Muscle layer of colon (tissue), 2 donors: Measurements from ENCODE around the gene HBB.

ENCODE experiments used
- H3K27ac ChIP-seq: one replicate; pipeline ENCODE4 v1.7.0; 2013; ENCODE audit warnings: low read depth, mild to moderate bottlenecking, low read length, moderate library complexity
- H3K27me3 ChIP-seq, 2 donors: one replicate each; pipeline ENCODE4 v1.7.0; 2013; ENCODE audit warnings: low read length in 2 of 2, mild to moderate bottlenecking in 2 of 2; ENCODE audit not compliant: insufficient read depth in 2 of 2, control insufficient read depth in 1 of 2
- H3K36me3 ChIP-seq: one replicate; pipeline ENCODE4 v1.7.0; 2013; ENCODE audit warnings: mild to moderate bottlenecking, low read length; ENCODE audit not compliant: insufficient read depth
- H3K4me1 ChIP-seq: one replicate; pipeline ENCODE4 v1.7.0; 2013; ENCODE audit warnings: mild to moderate bottlenecking, low read length; ENCODE audit not compliant: insufficient read depth
- H3K4me3 ChIP-seq, 2 donors: one replicate each; pipeline ENCODE4 v1.7.0; 2013; ENCODE audit warnings: low read length in 2 of 2, low read depth in 1 of 2, mild to moderate bottlenecking in 1 of 2, moderate library complexity in 1 of 2
- H3K9ac ChIP-seq: one replicate; pipeline ENCODE4 v1.7.0; 2013; ENCODE audit warnings: low read length
- H3K9me3 ChIP-seq: one replicate; pipeline ENCODE4 v1.7.0; 2013; ENCODE audit warnings: mild to moderate bottlenecking, low read length
- donor health status: abdominal sarcoma.
- donor health status: Adenocarcinoma of cecum.

The HBB gene

DNA sequence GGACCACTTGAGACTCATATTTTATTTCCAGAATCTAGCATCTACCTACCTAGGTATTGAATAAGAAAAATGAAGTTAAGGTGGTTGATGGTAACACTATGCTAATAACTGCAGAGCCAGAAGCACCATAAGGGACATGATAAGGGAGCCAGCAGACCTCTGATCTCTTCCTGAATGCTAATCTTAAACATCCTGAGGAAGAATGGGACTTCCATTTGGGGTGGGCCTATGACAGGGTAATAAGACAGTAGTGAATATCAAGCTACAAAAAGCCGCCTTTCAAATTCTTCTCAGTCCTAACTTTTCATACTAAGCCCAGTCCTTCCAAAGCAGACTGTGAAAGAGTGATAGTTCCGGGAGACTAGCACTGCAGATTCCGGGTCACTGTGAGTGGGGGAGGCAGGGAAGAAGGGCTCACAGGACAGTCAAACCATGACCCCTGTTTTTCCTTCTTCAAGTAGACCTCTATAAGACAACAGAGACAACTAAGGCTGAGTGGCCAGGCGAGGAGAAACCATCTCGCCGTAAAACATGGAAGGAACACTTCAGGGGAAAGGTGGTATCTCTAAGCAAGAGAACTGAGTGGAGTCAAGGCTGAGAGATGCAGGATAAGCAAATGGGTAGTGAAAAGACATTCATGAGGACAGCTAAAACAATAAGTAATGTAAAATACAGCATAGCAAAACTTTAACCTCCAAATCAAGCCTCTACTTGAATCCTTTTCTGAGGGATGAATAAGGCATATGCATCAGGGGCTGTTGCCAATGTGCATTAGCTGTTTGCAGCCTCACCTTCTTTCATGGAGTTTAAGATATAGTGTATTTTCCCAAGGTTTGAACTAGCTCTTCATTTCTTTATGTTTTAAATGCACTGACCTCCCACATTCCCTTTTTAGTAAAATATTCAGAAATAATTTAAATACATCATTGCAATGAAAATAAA is 2.1 kb downstream of the HBB start:
- Histone ChIP-seq H3K27ac (no peak overlapping the region), H3K9ac (no peak overlapping the region), H3K36me3 (no peaks in the 10 kb centered on the region), H3K9me3 (no peaks in the 10 kb centered on the region), H3K27me3 (no peaks in the 10 kb centered on the region), H3K4me3 (no peak overlapping the region), H3K4me1 (no peaks in the 10 kb centered on the region)

DNA sequence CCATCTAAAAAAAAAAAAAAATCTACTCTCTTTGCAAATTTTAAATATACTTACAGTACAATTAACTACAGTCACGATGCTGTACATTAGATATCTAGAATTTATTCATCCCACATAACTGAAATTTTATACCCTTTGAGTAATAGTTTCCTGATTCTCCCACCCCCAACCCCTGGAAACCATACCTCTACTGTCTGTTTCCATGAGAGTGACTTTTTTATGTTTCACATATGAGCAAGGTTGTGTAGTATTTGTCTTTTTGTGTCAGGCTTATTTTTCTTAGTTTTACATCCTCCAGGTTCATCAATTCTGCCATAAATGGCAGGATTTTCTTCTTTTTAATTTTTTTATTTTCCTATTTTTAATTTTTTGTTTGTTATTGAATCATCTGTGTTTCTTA is 3.2 kb downstream of the HBB start:
- no peak overlapping the region for H3K4me3 ChIP-seq
- no peak overlapping the region for H3K27ac ChIP-seq
- no peaks in the 10 kb centered on the region for H3K36me3 ChIP-seq
- no peak overlapping the region for H3K9ac ChIP-seq
- H3K27me3 ChIP-seq: no peaks in the 10 kb centered on the region
- no peaks in the 10 kb centered on the region for H3K9me3 ChIP-seq
- no peaks in the 10 kb centered on the region for H3K4me1 ChIP-seq

DNA sequence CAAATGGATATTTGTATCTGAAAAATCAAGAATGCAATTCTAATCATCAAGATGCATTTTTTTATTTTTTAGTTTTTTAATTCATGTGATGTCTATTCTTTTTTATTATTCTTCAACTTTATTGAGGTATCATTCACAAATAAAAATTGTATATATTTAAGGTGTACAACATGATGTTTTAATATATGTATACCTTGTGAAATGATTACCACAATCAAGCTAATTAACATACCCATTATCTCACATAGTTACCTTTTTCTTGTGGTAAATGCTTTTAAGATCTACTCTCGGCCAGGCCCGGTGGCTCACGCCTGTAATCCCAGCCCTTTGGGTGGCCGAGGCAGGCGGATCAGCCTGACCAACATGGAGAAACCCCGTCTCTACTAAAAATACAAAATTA is 3.7 kb downstream of the HBB start:
- no peaks in the 10 kb centered on the region for H3K36me3 ChIP-seq
- no peaks in the 10 kb centered on the region for H3K9me3 ChIP-seq
- H3K27ac ChIP-seq: no peak overlapping the region
- no peak overlapping the region for H3K4me3 ChIP-seq
- no peaks in the 10 kb centered on the region for H3K4me1 ChIP-seq
- no peak overlapping the region for H3K9ac ChIP-seq
- no peaks in the 10 kb centered on the region for H3K27me3 ChIP-seq

DNA sequence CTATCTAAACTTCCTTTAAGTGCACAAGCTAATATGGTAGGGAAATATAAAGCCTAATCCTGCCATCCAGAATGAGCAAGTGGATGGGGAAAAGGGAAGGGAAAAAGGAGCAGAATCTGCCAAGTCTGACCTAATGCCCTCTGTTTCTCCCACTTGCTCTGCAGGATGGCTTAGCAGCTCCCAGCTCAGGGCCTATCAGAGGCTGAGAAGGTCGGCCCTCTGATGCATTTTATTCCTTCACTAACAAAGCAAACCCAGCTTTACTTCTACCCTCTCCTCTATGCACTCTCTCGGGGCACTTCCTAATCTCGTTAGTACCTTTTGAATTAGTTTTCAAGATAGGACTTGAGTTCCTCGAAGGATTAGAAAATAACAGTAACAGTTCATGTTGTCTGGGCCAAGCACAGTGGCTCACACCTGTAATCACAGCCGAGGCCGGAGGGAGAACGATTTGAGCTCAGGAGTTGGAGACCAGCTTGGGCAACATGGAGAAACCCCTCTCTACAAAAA is 16.4 kb downstream of the HBB start:
- H3K9me3 ChIP-seq: no peaks in the 10 kb centered on the region
- no peaks in the 10 kb centered on the region for H3K4me1 ChIP-seq
- H3K36me3 ChIP-seq: no peaks in the 10 kb centered on the region
- no peak overlapping the region for H3K4me3 ChIP-seq
- H3K9ac ChIP-seq: no peak overlapping the region
- no peak overlapping the region for H3K27ac ChIP-seq
- H3K27me3 ChIP-seq: no peaks in the 10 kb centered on the region

DNA sequence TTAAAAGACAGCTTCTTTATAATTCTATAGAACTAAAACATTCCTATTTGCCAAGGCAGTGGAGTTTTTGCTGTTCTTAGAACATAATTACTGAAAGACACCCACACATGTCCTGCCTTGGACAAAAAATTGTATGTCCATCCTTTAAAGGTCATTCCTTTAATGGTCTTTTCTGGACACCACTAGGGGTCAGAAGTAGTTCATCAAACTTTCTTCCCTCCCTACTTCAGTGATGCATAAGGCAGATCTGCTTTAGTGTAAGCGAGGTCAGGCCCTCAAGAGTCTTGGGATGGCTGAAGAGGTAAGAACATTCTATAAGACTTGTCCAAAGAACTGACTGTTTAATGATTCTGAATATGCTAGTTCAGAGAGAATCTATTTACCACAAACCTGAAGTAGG is 22.1 kb downstream of the HBB start:
- Histone ChIP-seq H3K4me3 (no peak overlapping the region), H3K27ac (no peak overlapping the region), H3K4me1 (no peaks in the 10 kb centered on the region), H3K9me3 (no peaks in the 10 kb centered on the region), H3K36me3 (no peaks in the 10 kb centered on the region), H3K27me3 (no peaks in the 10 kb centered on the region), H3K9ac (no peak overlapping the region)

DNA sequence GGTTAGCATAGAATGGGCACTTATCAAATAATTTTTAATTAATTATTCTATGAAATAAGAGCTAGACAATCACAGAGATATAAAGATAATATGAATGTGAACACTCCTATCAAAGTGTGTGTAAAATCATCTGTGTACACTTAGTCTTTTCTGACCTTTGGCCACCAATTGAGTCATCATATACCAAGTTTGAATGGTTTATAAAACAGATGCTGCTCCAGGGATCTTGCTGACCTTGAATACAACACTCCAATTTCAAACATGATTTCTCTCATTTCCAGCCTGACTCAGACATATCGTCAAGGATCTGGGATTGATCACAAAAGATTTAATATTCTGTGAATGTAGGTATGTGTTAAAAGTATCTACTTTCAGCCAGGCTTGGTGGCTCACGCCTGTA is 23.5 kb downstream of the HBB start:
- Histone ChIP-seq H3K4me1 (no peaks in the 10 kb centered on the region), H3K9ac (no peak overlapping the region), H3K4me3 (no peak overlapping the region), H3K27ac (no peak overlapping the region), H3K9me3 (no peaks in the 10 kb centered on the region), H3K27me3 (no peaks in the 10 kb centered on the region), H3K36me3 (no peaks in the 10 kb centered on the region)

DNA sequence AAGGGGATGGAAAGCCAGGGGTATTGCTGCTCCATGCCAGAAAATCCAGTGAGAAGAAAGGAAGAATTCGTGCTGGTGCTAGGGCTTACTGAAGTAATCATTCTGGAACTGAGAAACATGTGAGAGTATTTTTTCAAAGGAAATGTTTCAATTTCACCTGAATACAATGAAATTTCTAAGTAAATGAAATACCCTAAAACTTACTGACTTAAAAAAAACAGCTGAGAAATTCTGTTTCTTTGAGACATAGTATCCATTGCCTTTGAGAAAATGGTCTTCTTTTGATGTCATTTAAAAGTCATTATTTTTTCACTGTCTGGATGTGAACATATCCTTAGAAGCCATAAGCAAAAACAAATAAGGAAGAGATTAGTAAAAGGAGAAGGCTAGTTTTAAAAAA is 26.3 kb downstream of the HBB start, which contains the start of gene OR51V1:
OR51V1 (minus strand) TSS at position 101 of the 400 bp plus-strand sequence; CDS start at position 101, 0 bp downstream.
- Histone ChIP-seq H3K27ac (no peak within 1 kb of the TSS), H3K36me3 (no peaks in the 10 kb centered on the region), H3K4me1 (no peaks in the 10 kb centered on the region), H3K9ac (no peak within 1 kb of the TSS), H3K9me3 (no peaks in the 10 kb centered on the region), H3K27me3 (no peaks in the 10 kb centered on the region), H3K4me3 (no peak within 1 kb of the TSS)

DNA sequence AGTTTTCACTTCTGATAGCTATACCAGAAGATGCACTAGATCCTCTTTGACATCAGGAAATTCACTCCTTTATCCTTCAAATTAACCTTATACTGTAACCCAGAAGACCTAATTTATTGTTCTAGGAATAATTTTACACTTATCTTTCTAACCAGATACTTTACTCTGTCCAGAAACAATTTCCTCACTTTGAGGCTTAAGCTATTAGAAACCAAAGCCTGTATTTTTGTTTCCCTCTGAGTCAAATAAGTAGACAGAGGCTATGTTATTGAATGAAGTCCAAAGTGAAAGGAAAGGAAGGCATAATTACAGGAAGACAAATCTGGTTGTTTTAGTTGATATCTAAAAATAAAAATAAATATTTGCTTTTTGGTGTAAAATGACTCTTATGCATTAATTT is 28.6 kb downstream of the HBB start:
- Histone ChIP-seq H3K9me3 (no peaks in the 10 kb centered on the region), H3K36me3 (no peaks in the 10 kb centered on the region), H3K4me1 (no peaks in the 10 kb centered on the region), H3K27ac (no peak overlapping the region), H3K4me3 (no peak overlapping the region), H3K27me3 (no peaks in the 10 kb centered on the region), H3K9ac (no peak overlapping the region)

DNA sequence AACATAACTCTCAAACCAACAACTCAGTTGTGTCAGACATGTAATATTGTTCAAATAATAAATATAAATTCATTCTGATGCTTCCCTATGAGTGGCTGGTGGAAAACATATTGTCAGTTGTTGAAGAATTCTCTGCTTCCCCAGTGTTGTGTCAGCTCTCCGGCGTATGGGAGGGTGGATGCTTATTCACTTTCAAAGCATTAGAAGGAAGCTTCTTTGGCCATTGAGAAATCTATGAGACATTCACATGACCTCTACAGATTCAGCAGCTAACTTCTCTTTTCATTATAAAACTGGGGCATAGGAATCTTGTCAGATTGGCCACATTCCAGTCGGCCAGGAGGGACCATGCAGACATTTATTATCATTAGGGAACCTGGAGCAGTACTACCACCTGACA is 29.3 kb downstream of the HBB start:
- Histone ChIP-seq H3K4me3 (no peak overlapping the region), H3K36me3 (no peaks in the 10 kb centered on the region), H3K27me3 (no peaks in the 10 kb centered on the region), H3K9me3 (no peaks in the 10 kb centered on the region), H3K9ac (no peak overlapping the region), H3K4me1 (no peaks in the 10 kb centered on the region), H3K27ac (no peak overlapping the region)

DNA sequence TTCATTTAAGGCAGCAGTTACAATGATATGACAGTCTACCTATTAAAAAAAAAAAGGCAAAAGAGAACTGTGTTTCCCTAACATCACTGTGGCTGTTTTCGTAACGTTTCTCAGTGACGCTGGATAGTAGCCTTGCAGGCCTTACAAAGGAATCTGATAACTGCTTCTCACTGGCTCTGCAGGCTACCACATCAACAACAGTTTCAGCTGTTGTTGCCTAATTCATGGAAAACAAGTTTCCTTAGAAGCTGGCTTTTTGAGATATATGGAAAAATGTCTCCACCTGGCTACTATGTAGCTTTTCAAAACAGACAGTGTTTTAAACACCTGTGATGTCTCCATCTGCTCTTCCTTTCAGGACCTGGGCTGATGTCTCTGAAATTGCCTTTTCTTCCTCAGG is 30.1 kb downstream of the HBB start:
- no peak overlapping the region for H3K9ac ChIP-seq
- H3K36me3 ChIP-seq: no peaks in the 10 kb centered on the region
- H3K9me3 ChIP-seq: no peaks in the 10 kb centered on the region
- no peaks in the 10 kb centered on the region for H3K4me1 ChIP-seq
- no peak overlapping the region for H3K27ac ChIP-seq
- no peak overlapping the region for H3K4me3 ChIP-seq
- no peaks in the 10 kb centered on the region for H3K27me3 ChIP-seq

DNA sequence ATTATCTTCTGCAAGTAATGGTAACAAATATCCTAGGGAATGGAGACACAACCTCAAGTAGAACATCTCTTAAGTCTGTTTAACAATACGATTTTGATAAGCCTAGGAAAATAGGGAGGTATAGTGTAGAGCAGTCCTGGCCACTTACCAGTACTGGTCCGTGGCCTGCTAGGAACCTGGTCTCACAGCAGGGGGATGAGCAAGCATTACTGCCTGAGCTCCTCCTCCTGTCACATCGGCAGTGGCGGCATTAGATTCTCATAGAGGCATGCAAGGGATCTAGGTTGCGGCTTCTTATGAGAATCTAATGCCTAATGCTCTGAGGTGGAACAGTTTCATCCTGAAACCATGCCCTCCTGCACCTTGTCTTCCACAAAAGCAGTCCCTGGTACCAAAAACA is 30.8 kb downstream of the HBB start:
- Histone ChIP-seq H3K36me3 (no peaks in the 10 kb centered on the region), H3K4me1 (no peaks in the 10 kb centered on the region), H3K27me3 (no peaks in the 10 kb centered on the region), H3K27ac (no peak overlapping the region), H3K9me3 (no peaks in the 10 kb centered on the region), H3K9ac (no peak overlapping the region), H3K4me3 (no peak overlapping the region)

DNA sequence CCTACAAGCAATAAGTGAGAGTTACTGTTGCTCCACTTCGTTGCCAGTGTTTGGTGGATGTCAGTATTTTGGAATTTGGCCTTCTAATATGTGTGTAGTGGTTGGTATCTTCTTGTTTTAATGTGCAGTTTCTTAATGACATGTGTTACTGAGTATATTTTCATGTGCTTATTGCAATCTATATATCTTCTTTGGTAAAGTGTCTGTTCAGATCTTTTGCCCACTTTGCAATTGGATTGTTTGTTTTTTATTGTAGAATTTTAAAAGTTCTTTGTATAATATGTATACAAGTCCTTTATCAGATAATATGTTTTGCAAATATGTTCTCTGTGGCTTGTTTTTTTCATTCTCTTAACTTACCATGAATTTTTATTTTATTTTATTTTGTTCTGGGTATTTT is 34.1 kb downstream of the HBB start:
- H3K27me3 ChIP-seq: no peaks in the 10 kb centered on the region
- H3K9me3 ChIP-seq: no peaks in the 10 kb centered on the region
- no peak overlapping the region for H3K9ac ChIP-seq
- no peaks in the 10 kb centered on the region for H3K36me3 ChIP-seq
- H3K4me3 ChIP-seq: no peak overlapping the region
- no peak overlapping the region for H3K27ac ChIP-seq
- H3K4me1 ChIP-seq: no peaks in the 10 kb centered on the region
